Measurements from ENCODE around the gene PHYKPL.
A peak's percentile ranks its signal among the peaks of the same experiment; 100 is the strongest.

PHYKPL gene

DNA sequence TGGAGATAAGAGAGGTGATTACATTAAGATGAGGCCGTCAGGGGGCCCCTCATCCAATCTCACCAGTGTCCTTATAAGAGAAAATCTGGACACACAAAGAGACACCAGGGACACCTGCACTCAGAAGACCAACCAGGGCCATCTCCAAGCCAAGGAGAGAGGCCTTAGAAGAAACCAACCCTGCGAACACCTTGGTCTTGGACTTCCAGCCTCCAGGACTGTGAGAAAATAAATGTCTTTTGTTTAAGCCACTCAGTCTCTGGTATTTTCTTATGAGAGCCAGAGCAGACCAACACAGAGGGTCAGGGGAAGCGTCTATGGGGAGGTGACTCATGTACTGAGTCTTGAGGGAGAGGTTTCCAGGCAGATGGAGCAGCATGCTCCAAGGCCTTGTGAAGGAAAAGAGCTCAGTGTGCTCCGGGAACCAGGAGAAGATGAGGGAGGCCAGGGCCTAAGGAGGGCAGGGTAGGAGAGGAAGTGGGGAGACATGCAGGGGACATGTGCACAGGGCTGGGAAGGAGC, 5.4 kb downstream of the PHYKPL start:
- H3K4me1 ChIP-seq: peaks cover 19 to 74% (median 29%) of the 10 kb centered on the region in 10 experiments
- H3K4me3 ChIP-seq: no peak overlapping the region
- H3K9me3 ChIP-seq (replicated peaks in 1 of 11): no peaks in the 10 kb centered on the region
- peak overlapping the region in 2 of 11 experiments; percentile 4 to 7; a peak in 1 of 22 replicates for H3K4me2 ChIP-seq
- no peak overlapping the region for H3K27ac ChIP-seq
- peak overlapping the region in 1 of 11 experiments; percentile 7; a peak in 1 of 22 replicates for H3K9ac ChIP-seq
- H3K27me3 ChIP-seq: no peaks in the 10 kb centered on the region
- TF ChIP-seq Cebpa-rat (IDR thresholded peaks at IDR 0.05): no peak
- peaks cover 89 to 95% (median 93%) of the 10 kb centered on the region in 11 experiments for H3K36me3 ChIP-seq
- peaks cover 55 to 100% (median 99%) of the 10 kb centered on the region in 11 experiments; a peak in 21 of 22 replicates for H4K20me1 ChIP-seq

DNA sequence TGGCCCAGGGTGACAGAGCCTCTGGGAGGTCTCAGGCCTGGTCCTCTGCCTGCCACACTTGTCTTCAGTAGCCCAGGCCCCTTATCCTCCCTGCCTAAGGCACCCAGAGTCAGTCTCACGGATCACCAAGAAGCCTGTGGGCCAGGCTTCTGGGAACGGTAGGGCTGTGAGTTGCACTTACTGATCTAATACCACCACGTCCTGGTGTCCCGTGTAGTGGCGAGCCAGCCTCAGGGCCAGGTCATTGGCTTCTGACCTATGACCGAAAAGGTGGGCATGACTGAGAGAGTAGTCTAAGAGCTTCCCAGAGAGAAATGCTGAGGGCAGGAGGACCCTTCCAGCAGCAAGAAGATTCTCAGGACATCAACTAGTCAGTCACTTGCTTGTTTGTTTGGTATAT, 7.4 kb downstream of the PHYKPL start:
- Histone ChIP-seq H3K36me3 (peaks cover 85 to 100% (median 98%) of the 10 kb centered on the region in 11 experiments), H3K27ac (no peak overlapping the region), H3K4me3 (no peak overlapping the region), H3K4me2 (no peak overlapping the region), H3K9ac (no peak overlapping the region), H3K9me3 (replicated peaks in 1 of 11) (no peaks in the 10 kb centered on the region), H3K4me1 (peaks cover 1 to 80% (median 29%) of the 10 kb centered on the region in 10 experiments; a peak in 16 of 20 replicates), H3K27me3 (no peaks in the 10 kb centered on the region), H4K20me1 (peaks cover 68 to 100% (median 99%) of the 10 kb centered on the region in 11 experiments; a peak in 21 of 22 replicates)
- TF ChIP-seq Cebpa-rat (IDR thresholded peaks at IDR 0.05): no peak

DNA sequence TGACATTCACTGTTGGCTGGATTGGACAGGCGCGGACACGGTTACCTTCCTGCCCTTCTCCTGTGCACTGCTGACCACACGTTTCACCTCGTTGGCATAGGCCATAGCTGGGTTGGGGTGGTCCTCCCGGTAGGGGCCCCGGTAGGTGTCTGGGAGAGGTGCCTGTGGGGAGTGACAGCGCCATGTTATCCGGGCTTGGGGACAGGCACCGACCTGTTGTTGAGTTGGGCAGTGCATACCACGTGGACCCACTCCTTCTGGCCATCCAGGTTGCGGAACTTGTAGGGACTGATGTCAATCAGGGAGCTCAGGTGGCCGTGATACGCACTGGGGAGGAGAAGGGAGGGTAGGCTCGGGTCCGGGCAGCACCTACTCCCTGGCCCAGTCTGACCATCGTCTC, 8.2 kb downstream of the PHYKPL start:
- Histone ChIP-seq H3K9me3 (replicated peaks in 1 of 11) (no peaks in the 10 kb centered on the region), H3K27ac (no peak overlapping the region), H3K36me3 (peaks cover 85 to 100% (median 97%) of the 10 kb centered on the region in 11 experiments), H3K27me3 (no peaks in the 10 kb centered on the region), H4K20me1 (peaks cover 63 to 100% (median 99%) of the 10 kb centered on the region in 11 experiments; a peak in 21 of 22 replicates), H3K9ac (no peak overlapping the region), H3K4me1 (peaks cover 0 to 74% (median 22%) of the 10 kb centered on the region in 10 experiments; a peak in 15 of 20 replicates), H3K4me2 (no peak overlapping the region), H3K4me3 (no peak overlapping the region)
- TF ChIP-seq Cebpa-rat (IDR thresholded peaks at IDR 0.05): no peak

DNA sequence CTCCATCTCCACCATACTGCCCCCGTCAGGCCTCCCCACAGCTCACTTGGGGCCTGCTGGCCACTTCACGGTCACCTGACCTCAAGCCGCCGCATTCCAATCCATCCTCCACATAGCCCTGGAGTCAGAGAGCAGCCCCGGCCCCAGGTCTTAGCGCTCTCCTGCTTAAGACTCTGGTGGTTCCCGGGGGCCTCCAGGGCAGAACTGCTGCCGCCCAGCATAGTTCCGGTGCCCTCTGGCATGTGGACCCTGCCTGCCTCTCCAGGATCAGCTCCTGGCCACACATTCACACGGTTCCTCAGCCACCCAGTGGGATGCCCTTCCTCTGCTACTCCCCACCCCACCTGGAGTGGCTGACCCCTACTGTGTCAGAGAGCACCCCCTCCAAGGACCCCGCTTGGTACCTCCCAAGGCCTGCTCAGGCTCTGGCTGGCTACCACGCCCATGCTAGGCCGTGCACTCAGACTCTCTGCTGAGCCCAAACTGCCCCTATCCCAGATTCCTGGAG, 8.7 kb downstream of the PHYKPL start:
- Histone ChIP-seq H3K4me3 (no peak overlapping the region), H3K9ac (no peak overlapping the region), H3K27ac (no peak overlapping the region), H3K4me1 (peaks cover 0 to 69% (median 21%) of the 10 kb centered on the region in 10 experiments; a peak in 15 of 20 replicates), H4K20me1 (peaks cover 64 to 100% (median 94%) of the 10 kb centered on the region in 11 experiments; a peak in 21 of 22 replicates), H3K27me3 (no peaks in the 10 kb centered on the region), H3K4me2 (peak overlapping the region in 1 of 11 experiments; percentile 24; a peak in 1 of 22 replicates), H3K36me3 (peaks cover 81 to 100% (median 96%) of the 10 kb centered on the region in 11 experiments), H3K9me3 (replicated peaks in 1 of 11) (no peaks in the 10 kb centered on the region)
- TF ChIP-seq Cebpa-rat (IDR thresholded peaks at IDR 0.05): no peak

DNA sequence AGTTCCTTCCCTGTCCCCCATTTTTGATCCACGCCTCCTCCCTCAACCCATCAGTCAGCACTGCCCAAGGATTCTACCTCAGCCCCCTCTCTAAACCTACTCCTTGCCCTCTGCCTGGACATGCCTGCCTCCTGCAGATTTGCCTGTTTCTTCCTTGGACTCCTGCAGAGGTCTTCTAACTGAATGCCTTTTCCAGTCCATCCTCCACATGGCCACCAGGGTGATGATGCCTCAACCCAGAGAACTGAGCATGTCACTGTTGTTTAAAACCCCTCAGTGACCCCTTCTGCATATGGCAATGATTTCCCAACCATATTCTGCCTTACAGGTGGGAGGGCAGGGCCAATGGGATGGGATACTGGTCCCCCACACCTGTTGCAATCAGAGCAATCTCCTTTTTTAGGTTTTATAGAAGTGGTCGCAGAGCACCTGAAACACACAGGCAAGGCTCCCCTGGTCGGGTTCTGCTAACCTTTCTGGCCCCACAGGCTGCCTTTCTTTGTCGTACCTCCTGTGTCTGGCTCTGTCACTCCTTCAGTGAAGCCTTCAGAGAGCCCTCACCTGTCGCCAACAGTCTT, 9.3 kb downstream of the PHYKPL start:
- H3K4me2 ChIP-seq: peak overlapping the region in 3 of 11 experiments; percentile 24 to 63 (median 53); a peak in 2 of 22 replicates
- H3K36me3 ChIP-seq: peaks cover 81 to 100% (median 96%) of the 10 kb centered on the region in 11 experiments
- peaks cover 64 to 100% (median 91%) of the 10 kb centered on the region in 11 experiments; a peak in 21 of 22 replicates for H4K20me1 ChIP-seq
- peaks cover 0 to 63% (median 21%) of the 10 kb centered on the region in 10 experiments; a peak in 15 of 20 replicates for H3K4me1 ChIP-seq
- no peaks in the 10 kb centered on the region for H3K27me3 ChIP-seq
- TF ChIP-seq Cebpa-rat (IDR thresholded peaks at IDR 0.05): no peak
- no peak overlapping the region for H3K9ac ChIP-seq
- H3K9me3 ChIP-seq (replicated peaks in 1 of 11): no peaks in the 10 kb centered on the region
- H3K27ac ChIP-seq: no peak overlapping the region
- no peak overlapping the region for H3K4me3 ChIP-seq

DNA sequence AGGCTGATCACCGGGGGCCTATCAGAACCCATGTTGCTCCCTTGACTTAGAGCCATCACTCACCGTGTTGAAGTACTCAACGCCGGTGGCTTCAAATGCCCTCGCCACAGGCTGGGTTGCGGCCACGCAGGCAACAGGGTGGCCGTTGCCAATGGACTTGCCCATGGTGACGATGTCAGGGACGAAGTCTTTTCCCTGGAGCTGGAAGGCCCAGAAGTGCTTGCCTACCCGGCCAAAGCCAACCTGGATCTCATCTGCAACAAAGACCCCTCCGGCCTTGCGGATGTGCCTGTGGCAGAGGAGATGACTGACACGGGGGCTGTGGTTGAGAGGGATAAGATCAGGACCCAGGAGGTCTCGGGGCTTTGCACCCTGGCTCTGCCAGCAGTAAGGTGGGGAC, 10.3 kb downstream of the PHYKPL start:
- no peaks in the 10 kb centered on the region for H3K27me3 ChIP-seq
- H3K9ac ChIP-seq: peak overlapping the region in 2 of 11 experiments; percentile 3 to 25; a peak in 1 of 22 replicates
- H3K36me3 ChIP-seq: peaks cover 74 to 100% (median 93%) of the 10 kb centered on the region in 11 experiments
- H3K27ac ChIP-seq: no peak overlapping the region
- H3K4me2 ChIP-seq: peak overlapping the region in 5 of 11 experiments; percentile 46 to 83 (median 53); a peak in 10 of 22 replicates
- TF ChIP-seq Cebpa-rat (IDR thresholded peaks at IDR 0.05): no peak
- H3K4me3 ChIP-seq: no peak overlapping the region
- H4K20me1 ChIP-seq: peaks cover 55 to 99% (median 83%) of the 10 kb centered on the region in 11 experiments; a peak in 21 of 22 replicates
- H3K9me3 ChIP-seq (replicated peaks in 1 of 11): no peaks in the 10 kb centered on the region
- H3K4me1 ChIP-seq: peaks cover 0 to 53% (median 19%) of the 10 kb centered on the region in 10 experiments; a peak in 15 of 20 replicates

DNA sequence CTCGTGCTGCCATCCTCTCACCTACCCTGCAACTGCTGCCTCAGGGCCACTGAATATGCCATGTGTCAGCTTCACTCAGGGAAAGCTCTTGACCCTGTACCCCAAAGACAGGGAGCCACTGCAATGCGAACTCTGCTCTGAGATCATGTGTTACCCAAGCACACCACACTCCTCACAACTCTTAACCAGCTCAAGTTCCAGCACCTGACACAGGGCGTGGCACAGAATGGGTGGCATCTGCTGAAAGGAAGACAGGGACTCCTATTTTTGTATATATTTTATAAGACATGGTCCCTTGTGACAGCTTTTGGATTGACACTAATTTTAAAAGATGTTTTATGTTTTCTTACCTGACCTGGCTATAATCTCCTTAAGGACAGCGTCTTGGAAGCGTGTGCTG, 10.7 kb downstream of the PHYKPL start:
- H3K4me3 ChIP-seq: no peak overlapping the region
- peaks cover 0 to 52% (median 18%) of the 10 kb centered on the region in 10 experiments; a peak in 15 of 20 replicates for H3K4me1 ChIP-seq
- H4K20me1 ChIP-seq: peaks cover 52 to 99% (median 83%) of the 10 kb centered on the region in 11 experiments; a peak in 21 of 22 replicates
- no peaks in the 10 kb centered on the region for H3K27me3 ChIP-seq
- H3K36me3 ChIP-seq: peaks cover 74 to 100% (median 93%) of the 10 kb centered on the region in 11 experiments
- TF ChIP-seq Cebpa-rat (IDR thresholded peaks at IDR 0.05): no peak
- H3K4me2 ChIP-seq: peak overlapping the region in 7 of 11 experiments; percentile 10 to 83 (median 53); a peak in 12 of 22 replicates
- H3K9ac ChIP-seq: peak overlapping the region in 5 of 11 experiments; percentile 3 to 26 (median 23); a peak in 5 of 22 replicates
- H3K9me3 ChIP-seq (replicated peaks in 1 of 11): no peaks in the 10 kb centered on the region
- H3K27ac ChIP-seq: peak overlapping the region in 8 of 11 experiments; percentile 2 to 46 (median 37); a peak in 10 of 22 replicates

DNA sequence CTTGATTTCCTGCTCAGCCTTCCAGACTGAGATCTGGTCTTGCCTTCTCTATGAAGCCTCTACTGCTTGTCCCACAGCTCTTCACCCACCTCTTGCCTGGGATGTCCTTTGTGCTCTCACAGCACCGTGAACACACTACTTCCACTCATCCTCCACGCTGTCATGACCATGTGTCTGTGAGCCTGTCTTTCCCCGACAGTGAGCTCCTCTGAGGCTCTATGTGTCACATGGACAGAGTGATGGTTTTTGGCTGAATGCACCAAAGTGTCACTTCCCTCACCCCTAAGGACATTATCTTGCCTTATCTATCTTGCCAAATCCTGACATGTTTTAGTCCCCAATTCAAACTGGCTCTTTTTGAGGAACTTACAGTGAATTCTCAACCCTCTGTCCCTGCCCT, 11.3 kb downstream of the PHYKPL start:
- Histone ChIP-seq H3K36me3 (peaks cover 74 to 100% (median 93%) of the 10 kb centered on the region in 11 experiments), H3K9ac (peak overlapping the region in 5 of 11 experiments; percentile 7 to 26 (median 23); a peak in 5 of 22 replicates)
- TF ChIP-seq Cebpa-rat (IDR thresholded peaks at IDR 0.05): no peak

More for the DNA sequence above, 11.3 kb downstream of the PHYKPL start:
- Histone ChIP-seq H3K4me2 (peak overlapping the region in 6 of 11 experiments; percentile 10 to 83 (median 53); a peak in 11 of 22 replicates), H3K4me3 (no peak overlapping the region), H3K27ac (peak overlapping the region in 9 of 11 experiments; percentile 2 to 46 (median 34); a peak in 13 of 22 replicates), H3K4me1 (peaks cover 0 to 58% (median 21%) of the 10 kb centered on the region in 10 experiments; a peak in 15 of 20 replicates), H3K27me3 (no peaks in the 10 kb centered on the region), H3K9me3 (replicated peaks in 1 of 11) (no peaks in the 10 kb centered on the region), H4K20me1 (peaks cover 58 to 99% (median 83%) of the 10 kb centered on the region in 11 experiments; a peak in 21 of 22 replicates)

Data from BLaER1 treated with 17β-estradiol and CSF1 and Interleukin-3, amounts not matched to agents 10 nM and 100 nM (cell line).